GM12874 (cell line): ENCODE data around the gene SLC4A5.

Experiments used
- CTCF ChIP-seq: IDR thresholded peaks from 2 replicates; pipeline ENCODE4 v1.5.1; 2011; ENCODE audit warnings: low read depth, mild to moderate bottlenecking, control low read depth, low read length, moderate library complexity; ENCODE audit not compliant: insufficient read depth

The SLC4A5 gene

GRCh38 chr2:74327199-74327598 is 16.0 kb downstream of the SLC4A5 start:
- TF ChIP-seq CTCF: no peak

- TF ChIP-seq CTCF: no peak
These were observed 17.4 kb downstream of the SLC4A5 start for GRCh38 chr2:74325815-74326214.

DNA sequence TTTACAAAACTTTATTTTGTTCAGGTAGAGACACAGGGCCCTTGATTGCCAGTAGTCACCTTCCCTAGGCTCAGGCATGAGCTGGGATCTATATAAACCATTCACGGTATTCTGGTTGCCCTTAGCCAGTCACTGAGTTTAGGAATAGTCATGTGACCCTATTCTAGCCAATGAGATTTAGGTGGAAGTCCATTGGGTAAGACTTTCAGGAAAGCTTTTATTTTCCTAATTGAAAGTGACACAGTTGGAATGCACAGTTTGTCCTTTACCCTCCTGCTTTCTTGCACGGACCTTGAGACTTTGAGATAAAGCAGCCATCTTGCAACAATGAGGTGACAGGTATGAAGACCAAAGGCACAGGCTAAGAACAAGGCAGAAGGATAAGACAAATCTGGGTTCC is 21.5 kb downstream of the SLC4A5 start:
- no peak for TF ChIP-seq CTCF

GRCh38 chr2:74317701-74318100 is 25.5 kb downstream of the SLC4A5 start:
- TF ChIP-seq CTCF: no peak

DNA sequence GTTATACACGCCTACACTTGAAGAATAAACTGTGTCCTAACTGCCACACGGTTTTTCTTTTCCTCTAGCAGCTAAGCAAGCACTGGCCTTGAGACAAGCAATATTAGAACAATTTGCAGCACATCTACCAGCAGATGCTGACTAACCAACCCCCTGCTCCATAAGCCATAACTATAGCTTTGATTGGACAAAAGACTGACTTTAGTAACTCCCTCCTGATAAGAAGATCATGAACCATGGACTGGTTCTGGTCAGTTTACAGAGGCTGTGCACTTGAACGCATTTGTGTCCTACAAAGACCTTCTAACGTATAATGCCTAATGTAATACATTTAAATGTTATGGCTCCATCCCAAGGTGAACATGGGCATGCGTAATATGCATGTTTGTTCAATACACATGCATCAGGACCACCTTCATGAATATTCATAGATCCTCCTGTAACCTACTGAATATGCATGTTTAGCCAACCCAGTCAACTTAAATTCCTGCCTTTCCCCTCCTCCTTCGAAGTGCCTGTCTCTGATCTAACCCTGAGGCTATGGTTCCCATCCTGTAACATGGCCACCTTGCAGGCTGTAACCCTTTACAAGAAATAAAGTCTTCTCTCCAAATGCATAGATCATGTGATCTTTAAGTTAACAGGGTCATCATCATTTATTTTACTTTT is 26.5 kb downstream of the SLC4A5 start:
- TF ChIP-seq CTCF: no peak

- TF ChIP-seq CTCF: no peak
These were observed 29.1 kb downstream of the SLC4A5 start for GRCh38 chr2:74314107-74314506.

DNA sequence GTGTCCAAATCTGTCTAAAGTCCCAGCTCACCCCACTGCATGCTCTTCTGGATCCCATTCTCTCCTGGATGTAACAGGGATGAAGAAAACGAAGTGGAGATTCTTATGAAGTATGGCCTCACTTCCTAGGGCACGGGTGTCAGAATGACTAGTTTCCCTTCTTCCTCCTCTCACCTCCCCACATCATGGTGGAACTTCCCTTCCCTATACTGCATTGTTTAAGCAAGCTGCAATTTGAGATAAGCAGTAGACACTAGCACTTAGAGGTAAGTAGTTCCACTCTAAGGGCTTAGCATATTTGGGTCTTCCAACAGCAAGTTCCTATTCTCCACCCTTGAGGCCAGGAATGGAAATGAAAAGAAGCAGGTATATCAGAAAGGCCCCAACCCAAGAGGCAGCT is 29.7 kb downstream of the SLC4A5 start:
- no peak for TF ChIP-seq CTCF
